Lower leg skin (tissue), 4 donors: ENCODE measurements around the gene MGLL. TPM values are rescaled to one million over a fixed set of nuclear protein-coding genes. Genes with fewer than 3 reads are reported as not detected.

Experiments used
- DNase-seq, 2 donors: peaks; one replicate each; pipeline ENCODE4 v3.0.0-alpha.2; 2019; ENCODE audit warnings: low spot score in 2 of 2
- H3K4me3 ChIP-seq: fragments of 200-600 bp; sonication (generic); 2 replicates; pipeline ENCODE4 v1.5.1; 2017; ENCODE audit warnings: mild to moderate bottlenecking, low read depth; ENCODE audit not compliant: poor library complexity, severe bottlenecking
- CTCF ChIP-seq, 3 donors: fragments of 450-650 bp; IDR thresholded peaks; one replicate each; pipeline ENCODE4 v1.5.1; 2016; ENCODE audit warnings: antibody characterized with exemption in 3 of 3, mild to moderate bottlenecking in 3 of 3, moderate library complexity in 2 of 3
- POLR2A ChIP-seq, 2 donors: fragments of 450-650 bp; IDR thresholded peaks; one replicate each; pipeline ENCODE4 v1.6.1; 2016 to 2017; ENCODE audit warnings: antibody characterized with exemption in 2 of 2, mild to moderate bottlenecking in 1 of 2, moderate library complexity in 1 of 2
- WGBS, 2 donors: methylation state at CpG; one replicate each; pipeline ENCODE4 v1.1.5; 2018; 5-methylcytosine and 5-hydroxymethylcytosine counted together
- intact Hi-C: fragments of 100-400 bp; cut with DNase I; formaldehyde crosslinking; loops from one replicate; pipeline ENCODE4 v1.15.0; 2023; ENCODE audit warnings: low total_unique reads
- total RNA-seq, 4 donors: library from RNA; depleted of rRNA; stranded (reverse); fragments of >200 nt; gene quantifications; one replicate each; pipeline ENCODE4 v1.1.0, GENCODE V29; 2016

The MGLL gene
- total RNA-seq, 4 donors from 2014 or later = 44.0 to 57.4 (median 48.0) TPM

GRCh38 chr3:127775398-127776109, 46.8 kb downstream of the MGLL start:
- TF ChIP-seq CTCF (IDR thresholded peaks at IDR 0.05) = no peak
- TF ChIP-seq POLR2A (IDR thresholded peaks at IDR 0.05) = no peak
- 35 to 52% methylated on average over 17 of the region's 17 CpGs for WGBS, 2 donors
- intact Hi-C loops = no loop called here
- H3K4me3 ChIP-seq = no peak overlapping the region
- DNase-seq = peak in 1 of 2 donors; percentile 90

DNA sequence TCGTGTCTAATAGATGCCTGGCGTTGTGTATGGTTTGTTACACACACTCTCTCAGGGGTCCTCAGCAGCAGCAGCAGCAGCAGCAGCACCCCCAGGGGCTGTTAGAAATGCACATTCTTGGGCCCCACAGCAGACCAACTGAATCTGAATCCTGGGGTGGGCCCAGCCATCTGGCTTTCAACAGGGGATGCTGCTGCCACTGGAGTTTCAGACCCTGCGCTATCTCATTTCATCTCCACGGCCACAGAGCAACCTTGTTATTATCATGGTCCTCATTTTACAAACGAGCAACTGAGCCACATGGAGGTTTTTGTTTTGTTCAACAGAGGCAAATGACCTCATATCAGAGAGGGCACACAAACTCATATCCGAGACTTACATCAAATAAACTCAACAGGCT, 47.7 kb downstream of the MGLL start:
- 84 to 85% methylated on average over 6 of the region's 6 CpGs for WGBS, 2 donors
- intact Hi-C loops = no loop called here
- no peak for DNase-seq
- H3K4me3 ChIP-seq = no peak overlapping the region
- TF ChIP-seq POLR2A (IDR thresholded peaks at IDR 0.05) (no peak), CTCF (IDR thresholded peaks at IDR 0.05) (no peak)

DNA sequence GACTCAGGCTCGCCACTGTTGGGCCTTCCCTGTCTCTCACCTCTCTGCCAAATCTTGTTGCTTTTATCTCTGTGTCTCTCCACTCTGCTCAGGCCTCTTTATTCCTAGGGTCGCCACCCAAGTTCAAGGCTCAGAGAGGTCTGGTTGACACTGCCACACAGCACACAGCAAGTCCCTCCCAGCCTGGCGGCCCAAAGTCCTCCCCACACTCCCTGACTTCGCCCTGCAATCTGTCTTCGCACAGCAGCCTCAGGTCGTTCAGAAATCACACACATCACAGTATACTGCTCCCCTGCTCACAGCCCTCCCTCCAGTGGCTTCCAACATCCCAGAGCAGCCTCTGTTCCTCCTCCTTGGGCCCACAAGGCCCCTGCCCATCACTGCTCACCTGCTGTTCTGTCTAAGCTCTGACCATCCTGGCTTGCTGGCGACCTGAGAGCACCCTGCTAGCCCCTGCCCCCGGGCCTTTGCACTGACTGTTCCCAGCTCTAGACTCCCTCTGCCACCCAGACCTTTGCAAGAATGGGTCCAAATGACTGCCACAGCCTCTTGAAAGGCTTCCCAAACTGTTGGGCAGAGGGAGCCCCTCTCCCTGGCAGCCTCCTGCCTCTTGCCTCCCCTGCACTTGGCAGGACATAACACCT, 48.4 kb downstream of the MGLL start:
- WGBS, 2 donors = 94 to 95% methylated on average over 8 of the region's 8 CpGs
- no peak for TF ChIP-seq POLR2A (IDR thresholded peaks at IDR 0.05)
- TF ChIP-seq CTCF (IDR thresholded peaks at IDR 0.05) = no peak
- H3K4me3 ChIP-seq = no peak overlapping the region
- intact Hi-C loops = no loop called here
- DNase-seq = no peak

- intact Hi-C loops = no loop called here
- 95 to 97% methylated on average over 12 of the region's 12 CpGs for WGBS, 2 donors
- TF ChIP-seq CTCF (IDR thresholded peaks at IDR 0.05) (no peak), POLR2A (IDR thresholded peaks at IDR 0.05) (no peak)
- no peak for DNase-seq
- no peak overlapping the region for H3K4me3 ChIP-seq
These were observed 49.2 kb downstream of the MGLL start for GRCh38 chr3:127772827-127773751.

DNA sequence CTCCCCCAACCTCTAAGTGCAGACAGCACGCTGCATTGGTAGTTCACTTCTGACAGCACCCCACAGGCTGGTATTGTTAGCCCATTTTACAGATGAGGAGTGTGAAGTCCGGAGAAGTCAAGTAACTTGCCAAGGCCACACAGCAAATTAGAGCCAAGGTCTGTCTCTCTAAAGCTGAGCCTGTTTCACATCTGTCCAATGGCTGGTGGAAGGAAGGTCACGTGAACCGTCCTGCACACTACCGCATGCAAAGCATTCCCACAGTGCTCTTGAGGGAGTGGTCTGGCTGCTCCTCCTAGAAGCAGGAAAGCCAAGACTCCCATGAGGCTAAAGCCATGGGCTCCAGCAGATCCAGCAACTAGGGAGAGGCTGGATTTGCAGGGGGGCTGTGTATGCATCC, 50.0 kb downstream of the MGLL start:
- intact Hi-C loops = no loop called here
- H3K4me3 ChIP-seq = no peak overlapping the region
- whole genome bisulfite sequencing, 2 donors = 82 to 92% methylated on average over 5 of the region's 5 CpGs
- DNase-seq = no peak
- TF ChIP-seq CTCF (IDR thresholded peaks at IDR 0.05) = no peak
- no peak for TF ChIP-seq POLR2A (IDR thresholded peaks at IDR 0.05)
